RWPE2 (cell line): ENCODE measurements around the gene IMPDH1.

Experiments used
- ATAC-seq: fragments of 200-7000 bp; cut with Tn5 transposase; 3 replicates; pipeline ENCODE4 v1.9.1; 2021; ENCODE audit warnings: low read depth
- DNase-seq: peaks from one replicate; pipeline ENCODE4 v3.0.0-alpha.2; 2020; ENCODE audit warnings: low spot score
- H3K27ac ChIP-seq: fragments of 450-650 bp; 2 replicates; pipeline ENCODE4 v1.5.1; 2017; ENCODE audit warnings: mild to moderate bottlenecking; ENCODE audit not compliant: poor library complexity, severe bottlenecking
- H3K27me3 ChIP-seq: fragments of 250-450 bp; sonication (Bioruptor Pico); 2 replicates; pipeline ENCODE4 v1.5.1; 2021; ENCODE audit warnings: mild to moderate bottlenecking, moderate library complexity; ENCODE audit not compliant: insufficient read depth, poor library complexity, severe bottlenecking
- H3K36me3 ChIP-seq: fragments of 250-450 bp; sonication (Bioruptor Pico); 2 replicates; pipeline ENCODE4 v1.5.1; 2020; ENCODE audit warnings: low read depth, mild to moderate bottlenecking, moderate library complexity
- H3K4me1 ChIP-seq: fragments of 250-450 bp; sonication (Bioruptor Pico); 2 replicates; pipeline ENCODE4 v1.5.1; 2021; ENCODE audit warnings: mild to moderate bottlenecking, moderate library complexity; ENCODE audit not compliant: insufficient read depth, poor library complexity, severe bottlenecking
- H3K4me3 ChIP-seq: fragments of 250-450 bp; sonication (Bioruptor Pico); 2 replicates; pipeline ENCODE4 v1.5.1; 2021; ENCODE audit warnings: mild to moderate bottlenecking, moderate library complexity; ENCODE audit not compliant: severe bottlenecking
- H3K9me3 ChIP-seq: fragments of 250-450 bp; sonication (Bioruptor Pico); 2 replicates; pipeline ENCODE4 v1.5.1; 2021; ENCODE audit warnings: mild to moderate bottlenecking, moderate library complexity; ENCODE audit not compliant: severe bottlenecking
- CTCF ChIP-seq: fragments of 450-650 bp; IDR thresholded peaks from one replicate; pipeline ENCODE4 v1.5.1; 2017; ENCODE audit warnings: mild to moderate bottlenecking, moderate library complexity; ENCODE audit not compliant: poor library complexity, severe bottlenecking

IMPDH1 gene

GRCh38 chr7:128373606-128374005 is 36.2 kb downstream of the IMPDH1 start:
- no peaks in the 10 kb centered on the region for H3K27me3 ChIP-seq
- no peaks in the 10 kb centered on the region for H3K4me1 ChIP-seq
- no peaks in the 10 kb centered on the region for H3K36me3 ChIP-seq
- no peaks in the 10 kb centered on the region for H3K9me3 ChIP-seq
- no peak for TF ChIP-seq CTCF
- ATAC-seq (no peak), DNase-seq (no peak)
- no peak overlapping the region for H3K27ac ChIP-seq
- H3K4me3 ChIP-seq, result no peak overlapping the region

DNA sequence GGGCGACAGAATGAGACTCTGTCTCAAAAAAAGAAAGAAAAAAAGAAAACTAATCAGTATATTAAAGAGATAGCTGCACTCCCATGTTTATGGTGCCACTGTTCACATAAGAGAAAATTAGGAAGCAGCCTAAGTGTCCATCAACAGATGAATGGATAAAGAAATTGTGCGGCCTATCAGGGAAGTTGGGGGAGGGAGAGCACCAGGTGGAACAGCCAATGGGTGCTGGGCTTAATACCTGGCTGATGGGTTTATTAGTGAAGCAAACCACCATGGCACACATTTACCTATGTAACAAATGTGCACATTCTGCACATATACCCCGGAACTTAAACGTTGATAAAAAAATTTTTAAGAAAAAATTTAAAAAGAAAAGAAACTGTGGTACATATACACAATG is 39.3 kb downstream of the IMPDH1 start:
- Histone ChIP-seq H3K27me3 (no peaks in the 10 kb centered on the region), H3K9me3 (no peaks in the 10 kb centered on the region), H3K4me1 (peaks cover 10% of the 10 kb centered on the region), H3K27ac (no peak overlapping the region), H3K4me3 (no peak overlapping the region), H3K36me3 (no peaks in the 10 kb centered on the region)
- DNase-seq, result no peak
- ATAC-seq, result no peak
- TF ChIP-seq CTCF, result no peak

DNA sequence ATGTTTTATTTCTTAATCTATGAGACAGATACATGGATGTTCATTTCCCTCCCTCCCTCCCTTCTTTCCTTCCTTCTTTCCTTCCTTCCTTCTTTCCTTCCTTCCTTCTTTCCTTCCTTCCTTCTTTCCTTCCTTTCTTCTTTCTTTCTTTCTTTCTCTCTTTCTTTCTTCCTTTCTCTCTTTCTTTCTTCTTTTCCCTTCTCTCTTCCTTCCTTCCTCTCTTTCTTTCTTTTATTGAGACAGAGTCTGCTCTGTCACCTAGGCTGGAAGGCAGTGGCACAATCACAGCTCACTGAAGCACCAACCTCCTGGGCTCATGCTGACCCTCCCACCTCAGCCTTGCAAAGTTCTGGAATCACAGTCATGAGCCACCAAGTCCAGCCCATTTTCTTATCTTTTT is 42.8 kb downstream of the IMPDH1 start:
- no peak for ATAC-seq
- Histone ChIP-seq H3K4me1 (peaks cover 10% of the 10 kb centered on the region), H3K27ac (no peak overlapping the region), H3K9me3 (no peaks in the 10 kb centered on the region), H3K36me3 (no peaks in the 10 kb centered on the region), H3K4me3 (no peak overlapping the region), H3K27me3 (peaks cover 6% of the 10 kb centered on the region)
- TF ChIP-seq CTCF, result no peak
- DNase-seq, result no peak

GRCh38 chr7:128366300-128366699 is 43.5 kb downstream of the IMPDH1 start:
- no peak overlapping the region for H3K4me3 ChIP-seq
- H3K27me3 ChIP-seq, result peaks cover 6% of the 10 kb centered on the region
- H3K4me1 ChIP-seq, result peaks cover 10% of the 10 kb centered on the region
- no peaks in the 10 kb centered on the region for H3K9me3 ChIP-seq
- ATAC-seq (peak; percentile 59), DNase-seq (no peak)
- H3K36me3 ChIP-seq, result no peaks in the 10 kb centered on the region
- no peak overlapping the region for H3K27ac ChIP-seq
- TF ChIP-seq CTCF, result no peak

DNA sequence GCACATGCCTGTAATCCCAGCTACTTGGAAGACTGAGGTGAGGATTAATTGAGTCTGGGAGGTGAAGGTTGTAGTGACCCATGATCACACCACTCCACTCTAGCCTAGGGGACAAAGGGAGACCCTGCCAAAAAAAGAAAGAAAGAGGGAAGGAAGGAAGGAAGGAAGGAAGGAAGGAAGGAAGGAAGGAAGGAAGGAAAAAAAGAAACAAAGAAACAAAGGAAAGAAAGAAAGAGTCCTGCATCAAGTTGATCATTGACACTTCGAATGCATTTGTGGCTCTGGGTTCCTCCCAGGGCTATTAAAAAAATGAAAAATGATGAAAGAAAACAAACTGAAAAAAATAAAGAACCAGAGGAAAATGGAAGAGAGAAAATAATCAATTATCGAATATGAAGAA is 44.4 kb downstream of the IMPDH1 start:
- Histone ChIP-seq H3K27me3 (peaks cover 11% of the 10 kb centered on the region), H3K27ac (no peak overlapping the region), H3K9me3 (no peaks in the 10 kb centered on the region), H3K36me3 (no peaks in the 10 kb centered on the region), H3K4me3 (no peak overlapping the region), H3K4me1 (peaks cover 10% of the 10 kb centered on the region)
- TF ChIP-seq CTCF, result no peak
- ATAC-seq (no peak), DNase-seq (no peak)
